Measurements from ENCODE around the gene NEK3. TPM values are rescaled to one million over a fixed set of nuclear protein-coding genes. Genes with fewer than 3 reads are reported as not detected.
A peak's percentile ranks its signal among the peaks of the same experiment; 100 is the strongest.
"Not testable (repeated sequence)": the region's sequence is repeated elsewhere in the genome, so short reads cannot be mapped to it uniquely, and the experiment has no call there.

NEK3 gene
- total RNA-seq, 1 experiment from 2014 or later, result 13.3 TPM

DNA sequence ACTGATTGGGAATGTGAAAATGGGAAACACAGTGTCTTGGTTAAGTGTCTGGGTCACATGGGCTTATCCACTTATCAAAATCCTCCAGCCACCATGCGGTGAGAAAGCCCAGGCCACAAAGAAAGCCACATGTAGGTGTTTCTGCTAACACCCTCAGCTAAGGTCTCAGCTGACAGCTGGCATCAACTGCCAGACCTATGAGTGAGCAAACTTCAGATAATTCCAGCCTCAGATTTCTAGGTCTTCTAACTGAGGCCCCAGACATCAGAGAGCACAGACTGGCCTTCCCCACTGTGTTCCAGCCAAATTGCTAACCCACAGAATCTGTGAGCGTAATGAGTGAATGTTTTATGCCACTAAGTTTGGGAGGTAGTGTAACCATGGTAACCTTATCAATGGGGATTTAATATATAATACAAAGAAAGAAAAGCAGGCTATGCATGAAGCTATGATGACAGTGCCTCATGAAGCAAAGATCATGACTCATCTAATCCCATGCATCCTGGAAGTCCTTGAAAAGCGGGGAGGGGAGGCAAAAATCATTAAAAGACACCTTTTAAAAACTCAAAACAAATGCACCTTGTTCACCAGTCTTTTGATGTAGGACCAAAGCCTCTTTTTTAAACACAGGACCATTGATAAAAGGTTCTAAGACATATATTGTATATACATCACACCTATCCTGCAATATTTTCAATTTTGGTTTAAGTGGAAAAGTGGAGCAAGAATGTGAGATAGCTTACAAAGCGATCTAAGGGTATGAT is 28.2 kb upstream of the NEK3 start:
- peaks cover 13 to 35% (median 32%) of the 10 kb centered on the region in 3 experiments; a peak in 6 of 7 replicates for H3K36me3 Mint-ChIP-seq (ENCODE audit: insufficient read depth in 1 of 3, low read depth in 3 of 3)
- H3K56ac ChIP-seq (ENCODE audit: insufficient read length, low read depth, low read length); H3K4me3 Mint-ChIP-seq; H3K79me2 ChIP-seq (ENCODE audit: insufficient read depth, low read length); H3K27ac ChIP-seq (ENCODE audit: insufficient read length, low read depth, low read length); H3K23me2 ChIP-seq (ENCODE audit: insufficient read length, low read depth, low read length, poor library complexity, severe bottlenecking); H2BK120ac ChIP-seq (ENCODE audit: low read depth, low read length, poor library complexity, severe bottlenecking); H2AFZ ChIP-seq (ENCODE audit: low read length); H3K27me3 ChIP-seq (ENCODE audit: insufficient read depth, low read length); H3K4ac ChIP-seq (ENCODE audit: low read depth, low read length); H2BK15ac ChIP-seq (ENCODE audit: low read depth, low read length); H3K27me3 Mint-ChIP-seq (ENCODE audit: low read depth); H3K4me2 ChIP-seq (ENCODE audit: insufficient read depth, insufficient read length, low read length); H3K79me1 ChIP-seq (ENCODE audit: insufficient read depth, low read depth, low read length, poor library complexity, severe bottlenecking); H3K4me1 ChIP-seq (ENCODE audit: insufficient read depth, low read length); H2BK20ac ChIP-seq (ENCODE audit: low read depth, low read length, poor library complexity, severe bottlenecking); H2BK5ac ChIP-seq (ENCODE audit: insufficient read length, low read length); H3K9ac ChIP-seq (ENCODE audit: extremely low read depth, insufficient read length, low read length); H3K14ac ChIP-seq (ENCODE audit: insufficient read depth, low read length); H2BK12ac ChIP-seq (ENCODE audit: insufficient read length, low read depth, low read length); DNase-seq; H3K9me3 Mint-ChIP-seq; H4K91ac ChIP-seq (ENCODE audit: insufficient read length, low read depth, low read length); H3K4me1 Mint-ChIP-seq; H4K8ac ChIP-seq (replicated peaks; ENCODE audit: insufficient read length, low read depth, low read length); H3K23ac ChIP-seq (ENCODE audit: insufficient read length, low read depth, low read length); H4K5ac ChIP-seq (ENCODE audit: insufficient read length, low read depth, low read length); H3K18ac ChIP-seq (ENCODE audit: insufficient read length, low read depth, low read length); H3T11ph ChIP-seq (ENCODE audit: low read length); H2AK5ac ChIP-seq (ENCODE audit: insufficient read length, low read length); H4K20me1 ChIP-seq (ENCODE audit: control insufficient read depth, insufficient read depth, insufficient read length); H3K9me3 ChIP-seq (ENCODE audit: control insufficient read depth, low read depth, low read length): not testable (repeated sequence)
- WGBS (ENCODE audit: extremely low coverage, insufficient read length, low lambda C conversion rate), result no CpG with 5 or more reads among the region's 4 CpGs
- peak overlapping the region in 2 of 3 experiments; percentile 18 to 74; a peak in 3 of 7 replicates for H3K27ac Mint-ChIP-seq
